ENCODE data around the gene SLC17A7.

Gene SLC17A7

GRCh38 chr19:49415102-49415809 lies 26.1 kb downstream of the SLC17A7 start:
- Histone ChIP-seq H3K4me2 (ENCODE audit: low read length, poor library complexity, severe bottlenecking) (no peak overlapping the region), H4K8ac (ENCODE audit: low read length) (no peak overlapping the region), H3K9me3 (ENCODE audit: control insufficient read depth, low read length) (no peaks in the 10 kb centered on the region), H3K9ac (ENCODE audit: low read length) (no peak overlapping the region), H3K79me1 (replicated peaks; ENCODE audit: low read length, poor library complexity, severe bottlenecking) (no peaks in the 10 kb centered on the region), H3K4me3 (ENCODE audit: insufficient read depth in 1 of 2, low read depth in 1 of 2, low read length in 2 of 2) (no peak overlapping the region), H2BK15ac (ENCODE audit: low read depth, poor library complexity, severe bottlenecking) (no peak overlapping the region), H3K14ac (ENCODE audit: low read length in 2 of 2) (peak overlapping the region in 1 of 2 experiments; percentile 68), H3K27me3 (ENCODE audit: control insufficient read depth in 1 of 2, insufficient read depth in 1 of 2, low read length in 2 of 2) (peaks cover 17 to 71% of the 10 kb centered on the region in 2 experiments), H3K23ac (ENCODE audit: low read length in 2 of 2) (peak overlapping the region in 1 of 2 experiments; percentile 46), H2BK12ac (ENCODE audit: low read length in 2 of 2) (no peak overlapping the region), H3K4ac (ENCODE audit: low read depth in 1 of 2, low read length in 2 of 2) (no peak overlapping the region), H3K18ac (ENCODE audit: low read depth in 1 of 2, low read length in 2 of 2) (no peak overlapping the region), H3K36me3 (ENCODE audit: control insufficient read depth in 1 of 2, insufficient read depth in 2 of 2, low read depth in 1 of 2, low read length in 2 of 2) (no peaks in the 10 kb centered on the region), H3K4me1 (ENCODE audit: control insufficient read depth, insufficient read depth, low read depth, low read length) (peaks cover 5% of the 10 kb centered on the region), H2AK5ac (ENCODE audit: low read length, severe bottlenecking) (no peak overlapping the region), H2BK5ac (ENCODE audit: low read depth, low read length, poor library complexity, severe bottlenecking) (no peak overlapping the region), H4K91ac (ENCODE audit: low read length) (no peak overlapping the region), H2AFZ (ENCODE audit: low read depth, low read length) (no peak overlapping the region), H2BK120ac (ENCODE audit: low read depth, low read length) (no peak overlapping the region), H3K27ac (ENCODE audit: low read length, poor library complexity, severe bottlenecking) (no peak overlapping the region)
- DNase-seq, result no peak
- 73% methylated on average over 14 of the region's 15 CpGs for WGBS

GRCh38 chr19:49414256-49414655 lies 27.1 kb downstream of the SLC17A7 start:
- H2BK120ac ChIP-seq (ENCODE audit: low read depth, low read length), result no peak overlapping the region
- no peak overlapping the region for H3K4ac ChIP-seq (ENCODE audit: low read depth in 1 of 2, low read length in 2 of 2)
- no peak overlapping the region for H3K4me2 ChIP-seq (ENCODE audit: low read length, poor library complexity, severe bottlenecking)
- H2BK5ac ChIP-seq (ENCODE audit: low read depth, low read length, poor library complexity, severe bottlenecking), result no peak overlapping the region
- H3K36me3 ChIP-seq (ENCODE audit: control insufficient read depth in 1 of 2, insufficient read depth in 2 of 2, low read depth in 1 of 2, low read length in 2 of 2), result no peaks in the 10 kb centered on the region
- no peak overlapping the region for H4K8ac ChIP-seq (ENCODE audit: low read length)
- H3K18ac ChIP-seq (ENCODE audit: low read depth in 1 of 2, low read length in 2 of 2), result no peak overlapping the region
- no peak overlapping the region for H2AK5ac ChIP-seq (ENCODE audit: low read length, severe bottlenecking)
- H3K79me1 ChIP-seq (replicated peaks; ENCODE audit: low read length, poor library complexity, severe bottlenecking), result no peaks in the 10 kb centered on the region
- peaks cover 11% of the 10 kb centered on the region for H3K4me1 ChIP-seq (ENCODE audit: control insufficient read depth, insufficient read depth, low read depth, low read length)
- no peak overlapping the region for H3K14ac ChIP-seq (ENCODE audit: low read length in 2 of 2)
- no peaks in the 10 kb centered on the region for H3K9me3 ChIP-seq (ENCODE audit: control insufficient read depth, low read length)
- no peak overlapping the region for H3K9ac ChIP-seq (ENCODE audit: low read length)
- no peak for DNase-seq
- H3K4me3 ChIP-seq (ENCODE audit: insufficient read depth in 1 of 2, low read depth in 1 of 2, low read length in 2 of 2), result no peak overlapping the region
- H3K23ac ChIP-seq (ENCODE audit: low read length in 2 of 2), result no peak overlapping the region
- H3K27me3 ChIP-seq (ENCODE audit: control insufficient read depth in 1 of 2, insufficient read depth in 1 of 2, low read length in 2 of 2), result peaks cover 10 to 68% of the 10 kb centered on the region in 2 experiments
- 89% methylated on average over 3 of the region's 3 CpGs for WGBS
- H2BK12ac ChIP-seq (ENCODE audit: low read length in 2 of 2), result no peak overlapping the region
- H2AFZ ChIP-seq (ENCODE audit: low read depth, low read length), result no peak overlapping the region
- no peak overlapping the region for H2BK15ac ChIP-seq (ENCODE audit: low read depth, poor library complexity, severe bottlenecking)
- no peak overlapping the region for H4K91ac ChIP-seq (ENCODE audit: low read length)
- no peak overlapping the region for H3K27ac ChIP-seq (ENCODE audit: low read length, poor library complexity, severe bottlenecking)

- no peak overlapping the region for H3K18ac ChIP-seq (ENCODE audit: low read depth in 1 of 2, low read length in 2 of 2)
- H3K27me3 ChIP-seq (ENCODE audit: control insufficient read depth in 1 of 2, insufficient read depth in 1 of 2, low read length in 2 of 2), result peaks cover 10 to 67% of the 10 kb centered on the region in 2 experiments
- H3K79me1 ChIP-seq (replicated peaks; ENCODE audit: low read length, poor library complexity, severe bottlenecking), result no peaks in the 10 kb centered on the region
- H3K4ac ChIP-seq (ENCODE audit: low read depth in 1 of 2, low read length in 2 of 2), result no peak overlapping the region
- H2BK5ac ChIP-seq (ENCODE audit: low read depth, low read length, poor library complexity, severe bottlenecking), result no peak overlapping the region
- no peak overlapping the region for H3K4me2 ChIP-seq (ENCODE audit: low read length, poor library complexity, severe bottlenecking)
- no peak overlapping the region for H4K91ac ChIP-seq (ENCODE audit: low read length)
- 34% methylated on average over 7 of the region's 9 CpGs for WGBS
- no peak overlapping the region for H2AFZ ChIP-seq (ENCODE audit: low read depth, low read length)
- no peak overlapping the region for H2BK12ac ChIP-seq (ENCODE audit: low read length in 2 of 2)
- H2BK15ac ChIP-seq (ENCODE audit: low read depth, poor library complexity, severe bottlenecking), result peak overlapping the region; percentile 33
- H3K27ac ChIP-seq (ENCODE audit: low read length, poor library complexity, severe bottlenecking), result no peak overlapping the region
- no peaks in the 10 kb centered on the region for H3K36me3 ChIP-seq (ENCODE audit: control insufficient read depth in 1 of 2, insufficient read depth in 2 of 2, low read depth in 1 of 2, low read length in 2 of 2)
- peak overlapping the region in 1 of 2 experiments; percentile 26 for H3K14ac ChIP-seq (ENCODE audit: low read length in 2 of 2)
- H2BK120ac ChIP-seq (ENCODE audit: low read depth, low read length), result no peak overlapping the region
- no peak overlapping the region for H3K4me3 ChIP-seq (ENCODE audit: insufficient read depth in 1 of 2, low read depth in 1 of 2, low read length in 2 of 2)
- H4K8ac ChIP-seq (ENCODE audit: low read length), result no peak overlapping the region
- no peaks in the 10 kb centered on the region for H3K9me3 ChIP-seq (ENCODE audit: control insufficient read depth, low read length)
- no peak for DNase-seq
- no peak overlapping the region for H2AK5ac ChIP-seq (ENCODE audit: low read length, severe bottlenecking)
- no peak overlapping the region for H3K23ac ChIP-seq (ENCODE audit: low read length in 2 of 2)
- H3K4me1 ChIP-seq (ENCODE audit: control insufficient read depth, insufficient read depth, low read depth, low read length), result peaks cover 15% of the 10 kb centered on the region
- no peak overlapping the region for H3K9ac ChIP-seq (ENCODE audit: low read length)
Measured at GRCh38 chr19:49413348-49413747, 28.0 kb downstream of the SLC17A7 start.

GRCh38 chr19:49411681-49412326 lies 29.5 kb downstream of the SLC17A7 start:
- Histone ChIP-seq H3K9ac (ENCODE audit: low read length) (no peak overlapping the region), H3K4me3 (ENCODE audit: insufficient read depth in 1 of 2, low read depth in 1 of 2, low read length in 2 of 2) (no peak overlapping the region), H3K27ac (ENCODE audit: low read length, poor library complexity, severe bottlenecking) (no peak overlapping the region), H2BK5ac (ENCODE audit: low read depth, low read length, poor library complexity, severe bottlenecking) (no peak overlapping the region), H3K27me3 (ENCODE audit: control insufficient read depth in 1 of 2, insufficient read depth in 1 of 2, low read length in 2 of 2) (peaks cover 4 to 60% of the 10 kb centered on the region in 2 experiments), H2AFZ (ENCODE audit: low read depth, low read length) (no peak overlapping the region), H3K18ac (ENCODE audit: low read depth in 1 of 2, low read length in 2 of 2) (no peak overlapping the region), H2BK12ac (ENCODE audit: low read length in 2 of 2) (no peak overlapping the region), H4K91ac (ENCODE audit: low read length) (no peak overlapping the region), H3K14ac (ENCODE audit: low read length in 2 of 2) (no peak overlapping the region), H2BK120ac (ENCODE audit: low read depth, low read length) (no peak overlapping the region), H3K9me3 (ENCODE audit: control insufficient read depth, low read length) (no peaks in the 10 kb centered on the region), H3K36me3 (ENCODE audit: control insufficient read depth in 1 of 2, insufficient read depth in 2 of 2, low read depth in 1 of 2, low read length in 2 of 2) (no peaks in the 10 kb centered on the region), H4K8ac (ENCODE audit: low read length) (no peak overlapping the region), H3K79me1 (replicated peaks; ENCODE audit: low read length, poor library complexity, severe bottlenecking) (no peaks in the 10 kb centered on the region), H3K4me2 (ENCODE audit: low read length, poor library complexity, severe bottlenecking) (no peak overlapping the region), H2BK15ac (ENCODE audit: low read depth, poor library complexity, severe bottlenecking) (no peak overlapping the region), H3K4ac (ENCODE audit: low read depth in 1 of 2, low read length in 2 of 2) (no peak overlapping the region), H3K23ac (ENCODE audit: low read length in 2 of 2) (no peak overlapping the region), H3K4me1 (ENCODE audit: control insufficient read depth, insufficient read depth, low read depth, low read length) (peaks cover 20% of the 10 kb centered on the region), H2AK5ac (ENCODE audit: low read length, severe bottlenecking) (no peak overlapping the region)
- DNase-seq, result no peak
- WGBS, result 85% methylated on average over 3 of the region's 3 CpGs
